Activated gamma-delta T cell treated with Interleukin-2 at 50 U/mL for 16 hours (primary cell): ENCODE measurements around the gene AHNAK.
"Not testable (repeated sequence)": the region's sequence is repeated elsewhere in the genome, so short reads cannot be mapped to it uniquely, and the experiment has no call there.

ENCODE experiments used
- DNase-seq: peaks from one replicate; pipeline ENCODE4 v3.0.0-alpha.2; 2020

Gene AHNAK

GRCh38 chr11:62573006-62573591 is 26.5 kb upstream of the AHNAK start:
- no peak for DNase-seq

GRCh38 chr11:62572431-62572830 is 25.8 kb upstream of the AHNAK start:
- no peak for DNase-seq

- DNase-seq: not testable (repeated sequence)
Measured at GRCh38 chr11:62571493-62571892, 24.9 kb upstream of the AHNAK start.

GRCh38 chr11:62570903-62571302 is 24.3 kb upstream of the AHNAK start:
- not testable (repeated sequence) for DNase-seq

GRCh38 chr11:62569611-62570010 is 23.0 kb upstream of the AHNAK start:
- DNase-seq: no peak

GRCh38 chr11:62567018-62567633 is 20.5 kb upstream of the AHNAK start:
- no peak for DNase-seq

GRCh38 chr11:62566247-62566646 is 19.6 kb upstream of the AHNAK start:
- no peak for DNase-seq

GRCh38 chr11:62565100-62565802 is 18.6 kb upstream of the AHNAK start:
- no peak for DNase-seq

- DNase-seq: not testable (repeated sequence)
Measured at GRCh38 chr11:62561677-62562230, 15.1 kb upstream of the AHNAK start.

- DNase-seq: peak; percentile 78
Measured at GRCh38 chr11:62560566-62561103, 14.0 kb upstream of the AHNAK start.

- DNase-seq: not testable (repeated sequence)
Measured at GRCh38 chr11:62559626-62560025, 13.0 kb upstream of the AHNAK start.

GRCh38 chr11:62559204-62559603 is 12.6 kb upstream of the AHNAK start:
- no peak for DNase-seq

- no peak for DNase-seq
Measured at GRCh38 chr11:62558669-62559068, 12.1 kb upstream of the AHNAK start.

- peak; percentile 61 for DNase-seq
Measured at GRCh38 chr11:62556875-62557631, 10.4 kb upstream of the AHNAK start.

GRCh38 chr11:62556108-62556874 is 9.7 kb upstream of the AHNAK start:
- DNase-seq: peak; percentile 90

GRCh38 chr11:62555464-62556107 is 9.0 kb upstream of the AHNAK start:
- DNase-seq: peak; percentile 57

- DNase-seq: no peak
Measured at GRCh38 chr11:62554387-62555167, 8.0 kb upstream of the AHNAK start.

- no peak for DNase-seq
Measured at GRCh38 chr11:62553839-62554361, 7.3 kb upstream of the AHNAK start.

GRCh38 chr11:62553080-62553838 is 6.7 kb upstream of the AHNAK start:
- DNase-seq: peak; percentile 58
